Fibroblast of pulmonary artery (primary cell): ENCODE measurements around the gene EPB41.
A peak's percentile ranks its signal among the peaks of the same experiment; 100 is the strongest.

Experiments used
- DNase-seq: peaks from one replicate; pipeline ENCODE4 v3.0.0-alpha.2; 2010; ENCODE audit warnings: low read depth
- H3K4me3 ChIP-seq: replicated peaks from 2 replicates; pipeline ENCODE4 v1.5.1; 2011; ENCODE audit warnings: low read depth, mild to moderate bottlenecking, control low read depth, low read length, moderate library complexity
- CTCF ChIP-seq: IDR thresholded peaks from 2 replicates; pipeline ENCODE4 v1.5.1; 2011; ENCODE audit warnings: mild to moderate bottlenecking, control low read depth, low read length, inconsistent platforms; ENCODE audit errors: missing control alignments

EPB41 gene

GRCh38 chr1:28965271-28965870 is 51.0 kb downstream of the EPB41 start:
- DNase-seq = no peak
- no peak for TF ChIP-seq CTCF
- H3K4me3 ChIP-seq = no peak overlapping the region

GRCh38 chr1:28966617-28967016 is 52.2 kb downstream of the EPB41 start:
- no peak overlapping the region for H3K4me3 ChIP-seq
- no peak for DNase-seq
- no peak for TF ChIP-seq CTCF

- no peak for TF ChIP-seq CTCF
- peak; percentile 70 for DNase-seq
These were observed 57.8 kb downstream of the EPB41 start for GRCh38 chr1:28971980-28972771.

GRCh38 chr1:28973596-28974421 is 59.4 kb downstream of the EPB41 start:
- peak; percentile 39 for DNase-seq
- no peak overlapping the region for H3K4me3 ChIP-seq
- no peak for TF ChIP-seq CTCF

More at GRCh38 chr1:28971980-28972771, 57.8 kb downstream of the EPB41 start:
- H3K4me3 ChIP-seq = no peak overlapping the region

- no peak for TF ChIP-seq CTCF
- DNase-seq = no peak
- no peak overlapping the region for H3K4me3 ChIP-seq
These were observed 60.1 kb downstream of the EPB41 start for GRCh38 chr1:28974432-28974831.

GRCh38 chr1:28976248-28976647 is 61.9 kb downstream of the EPB41 start:
- no peak overlapping the region for H3K4me3 ChIP-seq
- no peak for DNase-seq
- no peak for TF ChIP-seq CTCF
